ENCODE results near the gene SLC25A48. TPM values are rescaled to one million over a fixed set of nuclear protein-coding genes. Genes with fewer than 3 reads are reported as not detected.

Gene SLC25A48
- total RNA-seq, 1 experiment from 2014 or later = 1.6 TPM

- Mint-ChIP-seq H3K27me3 (ENCODE audit: insufficient read depth, unreplicated experiment) (peaks cover 33% of the 10 kb centered on the region), H3K9me3 (ENCODE audit: unreplicated experiment) (peaks cover 13% of the 10 kb centered on the region), H3K27ac (ENCODE audit: unreplicated experiment) (no peak overlapping the region), H3K4me3 (ENCODE audit: unreplicated experiment) (no peak overlapping the region), H3K36me3 (ENCODE audit: insufficient read depth, unreplicated experiment) (no peaks in the 10 kb centered on the region), H3K4me1 (ENCODE audit: low read depth, unreplicated experiment) (no peaks in the 10 kb centered on the region)
- H3K9me3 ChIP-seq = peaks cover 2% of the 10 kb centered on the region; the same call in 1 of the 2 replicates
- POLR2A ChIA-PET = no interaction called here
- no peak for DNase-seq
- no peaks in the 10 kb centered on the region for H3K27me3 ChIP-seq (replicated peaks; ENCODE audit: control insufficient read depth, insufficient read depth, low read length)
- no peaks in the 10 kb centered on the region for H3K36me3 ChIP-seq (ENCODE audit: control insufficient read depth, insufficient read depth, low read length)
- no peak overlapping the region for H3K4me3 ChIP-seq (ENCODE audit: low read depth, low read length)
- intact Hi-C loops (cut with micrococcal nuclease; ENCODE audit: unreplicated experiment) = no loop called here
- TF ChIP-seq, protein P1, sequence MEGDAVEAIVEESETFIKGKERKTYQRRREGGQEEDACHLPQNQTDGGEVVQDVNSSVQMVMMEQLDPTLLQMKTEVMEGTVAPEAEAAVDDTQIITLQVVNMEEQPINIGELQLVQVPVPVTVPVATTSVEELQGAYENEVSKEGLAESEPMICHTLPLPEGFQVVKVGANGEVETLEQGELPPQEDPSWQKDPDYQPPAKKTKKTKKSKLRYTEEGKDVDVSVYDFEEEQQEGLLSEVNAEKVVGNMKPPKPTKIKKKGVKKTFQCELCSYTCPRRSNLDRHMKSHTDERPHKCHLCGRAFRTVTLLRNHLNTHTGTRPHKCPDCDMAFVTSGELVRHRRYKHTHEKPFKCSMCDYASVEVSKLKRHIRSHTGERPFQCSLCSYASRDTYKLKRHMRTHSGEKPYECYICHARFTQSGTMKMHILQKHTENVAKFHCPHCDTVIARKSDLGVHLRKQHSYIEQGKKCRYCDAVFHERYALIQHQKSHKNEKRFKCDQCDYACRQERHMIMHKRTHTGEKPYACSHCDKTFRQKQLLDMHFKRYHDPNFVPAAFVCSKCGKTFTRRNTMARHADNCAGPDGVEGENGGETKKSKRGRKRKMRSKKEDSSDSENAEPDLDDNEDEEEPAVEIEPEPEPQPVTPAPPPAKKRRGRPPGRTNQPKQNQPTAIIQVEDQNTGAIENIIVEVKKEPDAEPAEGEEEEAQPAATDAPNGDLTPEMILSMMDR (IDR thresholded peaks at IDR 0.05; ENCODE audit: insufficient read depth in 1 of 2, low read depth in 1 of 2, low read length in 1 of 2, severe bottlenecking in 1 of 2, unreplicated experiment in 1 of 2) = no peak
- CTCF ChIA-PET = interaction anchor here (0.5 kb wide), 1 partner anchor 611 kb away, joined by 3 read pairs; no protein-coding TSS in a partner anchor
- H3K4me1 ChIP-seq = no peaks in the 10 kb centered on the region
- no TSS peak for BruUV-seq (replicated peaks)
These were observed 9.3 kb downstream of the SLC25A48 start for GRCh38 chr5:135843571-135844337.

DNA sequence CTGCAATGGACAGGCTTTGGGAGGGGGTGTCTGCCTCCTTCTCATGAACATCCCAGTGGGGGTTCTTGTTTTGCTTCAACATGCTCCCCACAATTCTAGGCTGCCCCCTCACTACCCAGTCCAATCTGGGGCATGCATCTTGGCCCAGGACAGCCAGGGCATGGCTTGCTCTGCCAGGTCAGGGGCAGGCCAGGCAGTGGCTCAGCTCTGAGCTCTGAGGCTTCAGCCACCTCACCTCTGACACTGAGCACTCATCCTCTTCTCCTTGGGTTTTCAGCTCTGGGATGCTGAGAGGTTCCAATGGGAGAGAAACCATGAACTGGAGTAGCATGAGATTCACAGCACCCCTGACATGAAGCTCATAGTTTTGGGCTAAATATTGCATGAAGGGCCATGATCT is 11.8 kb downstream of the SLC25A48 start:
- Mint-ChIP-seq H3K4me1 (ENCODE audit: low read depth, unreplicated experiment) (no peaks in the 10 kb centered on the region), H3K4me3 (ENCODE audit: unreplicated experiment) (no peak overlapping the region), H3K36me3 (ENCODE audit: insufficient read depth, unreplicated experiment) (no peaks in the 10 kb centered on the region), H3K9me3 (ENCODE audit: unreplicated experiment) (no peaks in the 10 kb centered on the region), H3K27me3 (ENCODE audit: insufficient read depth, unreplicated experiment) (peaks cover 28% of the 10 kb centered on the region), H3K27ac (ENCODE audit: unreplicated experiment) (no peak overlapping the region)
- Histone ChIP-seq H3K4me3 (ENCODE audit: low read depth, low read length) (no peak overlapping the region), H3K27me3 (replicated peaks; ENCODE audit: control insufficient read depth, insufficient read depth, low read length) (no peaks in the 10 kb centered on the region), H3K36me3 (ENCODE audit: control insufficient read depth, insufficient read depth, low read length) (no peaks in the 10 kb centered on the region), H3K4me1 (no peaks in the 10 kb centered on the region), H3K9me3 (no peaks in the 10 kb centered on the region)
- DNase-seq = no peak
- POLR2A ChIA-PET = no interaction called here
- CTCF ChIA-PET = no interaction called here
- BruUV-seq (replicated peaks) = no TSS peak
- TF ChIP-seq, protein P1 (IDR thresholded peaks at IDR 0.05; ENCODE audit: insufficient read depth in 1 of 2, low read depth in 1 of 2, low read length in 1 of 2, severe bottlenecking in 1 of 2, unreplicated experiment in 1 of 2) = no peak
- intact Hi-C loops (cut with micrococcal nuclease; ENCODE audit: unreplicated experiment) = no loop called here

DNA sequence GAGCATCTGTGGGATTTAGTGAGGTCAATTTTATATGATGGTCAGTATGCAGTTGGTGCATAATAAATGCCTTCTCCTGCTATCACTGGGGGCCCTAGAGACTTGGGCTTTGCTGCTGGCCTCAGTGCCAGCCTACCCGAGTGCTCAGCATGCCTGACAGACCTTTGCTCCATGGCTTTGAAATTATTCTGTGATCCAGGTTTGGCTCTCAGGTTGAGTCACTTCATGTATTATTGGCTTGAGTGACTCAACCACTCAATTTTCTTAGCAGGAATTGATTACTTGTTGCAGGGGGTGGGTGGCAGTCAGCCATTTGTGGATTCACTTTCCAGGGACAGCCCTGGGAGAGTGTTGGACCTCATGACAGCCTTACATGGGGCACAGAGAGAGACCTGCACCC is 13.5 kb downstream of the SLC25A48 start:
- Mint-ChIP-seq H3K27ac (ENCODE audit: unreplicated experiment) (no peak overlapping the region), H3K4me3 (ENCODE audit: unreplicated experiment) (no peak overlapping the region), H3K27me3 (ENCODE audit: insufficient read depth, unreplicated experiment) (peaks cover 28% of the 10 kb centered on the region), H3K4me1 (ENCODE audit: low read depth, unreplicated experiment) (no peaks in the 10 kb centered on the region), H3K9me3 (ENCODE audit: unreplicated experiment) (no peaks in the 10 kb centered on the region), H3K36me3 (ENCODE audit: insufficient read depth, unreplicated experiment) (peaks cover 4% of the 10 kb centered on the region)
- H3K36me3 ChIP-seq (ENCODE audit: control insufficient read depth, insufficient read depth, low read length) = no peaks in the 10 kb centered on the region
- no peaks in the 10 kb centered on the region; the same call in none of the 2 replicates for H3K27me3 ChIP-seq (replicated peaks; ENCODE audit: control insufficient read depth, insufficient read depth, low read length)
- POLR2A ChIA-PET = no interaction called here
- intact Hi-C loops (cut with micrococcal nuclease; ENCODE audit: unreplicated experiment) = no loop called here
- DNase-seq = no peak
- H3K9me3 ChIP-seq = no peaks in the 10 kb centered on the region
- no peak overlapping the region for H3K4me3 ChIP-seq (ENCODE audit: low read depth, low read length)
- CTCF ChIA-PET = no interaction called here
- TF ChIP-seq, protein P1 (IDR thresholded peaks at IDR 0.05; ENCODE audit: insufficient read depth in 1 of 2, low read depth in 1 of 2, low read length in 1 of 2, severe bottlenecking in 1 of 2, unreplicated experiment in 1 of 2) = no peak
- H3K4me1 ChIP-seq = no peaks in the 10 kb centered on the region
- BruUV-seq (replicated peaks) = no TSS peak
